GM12872 (cell line): Measurements from ENCODE around the gene TBX22.

Experiments
- CTCF ChIP-seq: IDR thresholded peaks from 3 replicates; pipeline ENCODE4 v1.5.1; 2011; ENCODE audit warnings: low read depth, mild to moderate bottlenecking, low read length, moderate library complexity; ENCODE audit not compliant: insufficient read depth

TBX22 gene

GRCh38 chrX:80026116-80026515 is 11.6 kb downstream of the TBX22 start:
- no peak for TF ChIP-seq CTCF
